GM10266 (cell line): ENCODE data around the gene MBD4.

Source experiments
- DNase-seq: peaks from one replicate; pipeline ENCODE4 v3.0.0; 2012; ENCODE audit errors: extremely low spot score
- CTCF ChIP-seq: IDR thresholded peaks from 2 replicates; pipeline ENCODE4 v1.5.1; 2012; ENCODE audit warnings: mild to moderate bottlenecking, low read depth; ENCODE audit not compliant: control insufficient read depth, insufficient read depth; ENCODE audit errors: missing control alignments

Gene MBD4

GRCh38 chr3:129440618-129441190 lies 956 bp upstream of the MBD4 start:
- TF ChIP-seq CTCF, result no peak
- peak; percentile 35 for DNase-seq

GRCh38 chr3:129439226-129439816 lies 427 bp downstream of the MBD4 start:
- DNase-seq, result no peak
- no peak for TF ChIP-seq CTCF

GRCh38 chr3:129435367-129435766 lies 4.4 kb downstream of the MBD4 start:
- DNase-seq, result no peak
- peak; percentile 30 for TF ChIP-seq CTCF

GRCh38 chr3:129434140-129434539 lies 5.6 kb downstream of the MBD4 start:
- no peak for DNase-seq
- no peak for TF ChIP-seq CTCF

GRCh38 chr3:129433565-129433964 lies 6.2 kb downstream of the MBD4 start:
- no peak for TF ChIP-seq CTCF
- DNase-seq, result no peak

- DNase-seq, result no peak
These were observed 7.1 kb downstream of the MBD4 start for GRCh38 chr3:129432671-129433070.

GRCh38 chr3:129432036-129432435 lies 7.7 kb downstream of the MBD4 start:
- no peak for TF ChIP-seq CTCF
- no peak for DNase-seq

More at GRCh38 chr3:129432671-129433070, 7.1 kb downstream of the MBD4 start:
- no peak for TF ChIP-seq CTCF
